Stimulated activated naive CD4-positive, alpha-beta T cell (primary cell): Measurements from ENCODE around the gene KCNF1.

Source experiments
- DNase-seq, 6 experiments: peaks; one replicate each; lab custom pipeline; 2025; lab: John Stamatoyannopoulos, UW

KCNF1 gene

DNA sequence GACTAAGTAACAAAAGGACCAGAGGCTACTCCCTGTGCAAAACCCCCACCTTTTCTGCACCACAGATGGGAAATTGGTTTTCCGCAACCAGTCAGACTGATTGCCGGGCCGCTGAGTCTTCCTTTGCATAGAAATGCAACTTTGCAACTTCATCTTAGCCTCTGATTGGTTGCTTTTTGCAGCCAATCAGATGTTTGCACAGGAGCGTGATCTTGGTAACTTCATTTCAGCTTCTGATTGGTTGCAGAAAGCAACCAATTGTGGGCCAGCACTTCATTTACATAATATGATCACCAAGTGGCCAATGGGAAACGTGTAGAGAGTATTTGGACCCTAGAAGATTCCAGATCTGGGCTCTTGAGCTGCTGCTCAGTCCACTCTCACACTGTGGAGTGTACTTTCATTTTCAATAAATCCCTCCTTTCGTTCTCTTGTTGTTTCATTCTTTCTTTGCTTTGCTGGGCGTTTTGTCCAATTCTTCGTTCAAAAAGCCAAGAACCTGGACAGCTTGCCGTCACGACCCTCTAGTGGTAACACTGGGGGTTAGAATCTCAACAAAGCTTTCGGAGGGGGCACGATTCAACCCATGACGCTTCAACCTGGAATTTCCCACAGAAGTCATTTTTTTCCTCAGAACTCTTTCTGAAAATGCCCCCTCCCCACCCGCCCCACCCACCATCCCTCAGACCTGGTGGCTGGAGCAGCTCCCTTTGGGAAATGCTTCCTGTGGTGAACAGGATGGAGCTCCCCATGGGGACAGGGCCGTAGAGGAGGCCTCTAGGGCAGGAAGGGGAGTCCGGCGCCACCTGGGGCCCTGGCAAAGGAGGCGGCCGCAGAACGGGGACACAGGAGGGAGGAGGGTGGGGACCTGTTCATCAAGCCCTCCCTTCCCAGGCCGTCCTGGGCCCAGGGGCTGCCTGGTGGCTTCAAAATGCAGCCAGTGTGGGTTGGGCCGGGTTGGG lies 31.8 kb upstream of the KCNF1 start:
- no peak for DNase-seq

- peak in 1 of 6 experiments; percentile 37 for DNase-seq
These were observed 31.0 kb upstream of the KCNF1 start for GRCh38 chr2:10880586-10881321.

GRCh38 chr2:10882568-10882967 lies 29.2 kb upstream of the KCNF1 start:
- no peak for DNase-seq

GRCh38 chr2:10883066-10883465 lies 28.7 kb upstream of the KCNF1 start:
- DNase-seq, result no peak

DNA sequence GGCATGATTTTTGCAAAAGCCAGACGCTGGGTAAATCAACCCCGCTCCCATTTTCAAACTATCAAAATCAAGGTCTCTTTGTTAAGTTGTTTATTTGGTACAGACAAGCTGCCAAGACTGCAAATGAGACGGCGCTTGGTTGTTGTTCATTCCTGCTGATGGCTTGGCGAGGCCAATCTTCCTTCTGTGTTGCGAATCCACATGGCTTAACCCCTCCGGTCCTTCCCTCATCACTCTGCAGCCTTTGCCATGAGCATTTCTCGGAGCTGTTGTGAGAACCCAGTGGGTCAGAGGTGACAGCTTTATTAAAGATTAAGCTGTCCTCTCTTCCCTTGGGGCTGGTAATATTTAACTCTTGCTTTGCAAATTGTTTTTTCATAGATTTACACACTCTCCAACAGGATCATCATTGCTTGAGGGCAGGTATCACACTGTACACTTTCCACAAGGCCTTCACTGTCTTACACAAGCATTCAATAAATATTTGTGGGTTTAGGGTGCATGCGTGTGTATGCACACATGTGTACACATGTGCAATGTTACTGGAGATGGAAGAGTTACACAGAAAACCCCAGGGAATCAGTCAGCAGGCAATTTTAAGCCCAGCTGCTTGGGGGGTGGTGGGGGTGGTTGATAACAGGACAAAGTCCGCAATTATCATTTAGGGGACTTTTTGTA lies 27.8 kb upstream of the KCNF1 start:
- DNase-seq, result no peak

- DNase-seq, result no peak
These were observed 27.2 kb upstream of the KCNF1 start for GRCh38 chr2:10884574-10884975.

GRCh38 chr2:10885094-10885860 lies 26.5 kb upstream of the KCNF1 start:
- no peak for DNase-seq

- DNase-seq, result no peak
These were observed 24.3 kb upstream of the KCNF1 start for GRCh38 chr2:10887476-10887875.

DNA sequence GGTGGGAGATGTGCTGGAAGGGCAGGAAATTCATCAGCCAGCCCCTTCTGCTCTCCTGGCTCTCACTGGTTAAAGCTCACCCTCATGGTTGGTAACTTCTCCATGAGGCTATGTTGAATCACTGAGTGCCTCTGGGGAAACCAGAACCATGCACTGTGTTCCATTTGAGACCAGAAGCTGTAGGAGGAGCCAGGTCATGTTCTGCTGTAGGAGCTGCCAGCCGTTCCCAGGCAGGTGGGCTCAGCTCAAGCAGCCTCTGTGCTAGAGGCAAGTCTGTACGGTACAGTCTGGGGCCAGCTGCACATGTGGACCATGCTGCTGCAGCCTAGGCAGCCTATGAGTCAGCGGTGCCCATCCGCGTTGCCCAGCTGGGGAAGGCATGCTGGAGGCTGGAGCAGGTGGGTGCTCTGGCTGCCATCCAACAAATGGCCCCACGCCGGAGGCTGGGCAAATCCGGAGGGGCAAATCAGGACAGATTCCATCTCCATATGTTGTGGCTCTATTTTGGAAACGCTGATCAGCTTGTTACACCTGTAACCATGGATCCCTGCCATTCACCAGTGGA lies 22.0 kb upstream of the KCNF1 start:
- DNase-seq, result no peak

DNA sequence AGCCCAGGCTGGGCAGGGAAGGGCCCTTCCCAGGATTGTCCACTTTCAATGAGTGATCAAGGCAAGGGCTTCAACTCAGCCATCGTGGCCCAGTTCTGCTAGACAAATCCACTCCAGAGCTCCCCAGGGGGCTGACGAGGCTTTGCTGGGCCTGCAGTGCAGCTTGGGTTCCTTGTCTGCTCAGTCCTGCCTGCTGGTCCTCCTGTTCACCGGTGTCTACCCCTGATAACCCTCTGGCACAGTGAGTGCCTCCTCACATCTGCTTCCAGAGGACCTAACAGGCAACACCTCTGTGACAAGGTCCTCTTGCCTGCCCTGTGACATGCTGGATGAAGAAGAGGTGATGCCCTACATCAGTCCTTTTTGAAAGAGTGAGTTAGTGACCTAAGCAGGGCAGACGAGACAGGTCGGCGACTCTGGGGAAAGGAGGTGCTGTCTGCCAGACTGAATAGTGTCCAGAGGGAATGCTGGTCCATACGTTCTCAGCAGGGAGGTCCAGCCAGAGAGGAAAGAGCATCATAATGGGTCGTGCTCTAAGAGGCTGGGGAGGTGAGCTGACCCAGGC lies 20.9 kb upstream of the KCNF1 start:
- DNase-seq, result no peak

DNA sequence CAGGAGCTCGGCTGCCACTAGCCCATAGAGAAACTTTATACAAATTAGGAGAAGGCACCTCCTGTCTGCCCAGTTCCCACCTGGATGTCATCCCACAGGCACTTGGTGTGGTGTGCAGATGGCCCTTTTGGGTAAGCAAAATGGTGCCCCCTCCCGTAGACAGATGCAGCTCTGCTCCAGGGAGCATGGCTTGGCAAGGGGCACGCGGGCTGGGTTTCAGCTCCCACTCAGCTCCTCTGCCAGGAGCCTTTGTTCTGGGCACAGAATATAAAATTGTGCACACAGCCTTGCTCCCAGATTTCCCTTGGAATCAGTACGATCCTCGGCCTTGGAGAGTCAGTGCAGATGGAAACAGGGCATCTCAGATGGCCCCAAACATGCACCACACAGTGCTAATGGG lies 20.3 kb upstream of the KCNF1 start:
- DNase-seq, result no peak

- no peak for DNase-seq
These were observed 19.9 kb upstream of the KCNF1 start for GRCh38 chr2:10891848-10892247.

DNA sequence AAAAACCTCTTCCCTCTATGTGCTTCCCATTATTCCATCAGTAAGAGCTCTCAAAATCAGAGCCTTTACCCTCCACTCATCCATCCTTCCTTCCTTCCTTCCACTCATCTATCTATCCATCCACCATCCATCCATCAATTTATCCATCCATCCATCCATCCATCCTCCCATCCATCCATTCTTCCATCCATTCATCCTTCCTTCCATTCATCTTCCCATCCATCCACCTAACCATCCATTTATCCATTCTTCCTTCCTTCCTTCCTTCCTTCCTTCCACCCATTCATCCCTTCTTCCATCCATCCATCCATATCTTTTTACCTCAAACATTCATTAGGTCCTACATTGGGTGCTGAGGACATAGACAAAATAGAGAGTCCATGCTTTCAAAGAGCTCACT lies 19.4 kb upstream of the KCNF1 start:
- DNase-seq, result no peak

DNA sequence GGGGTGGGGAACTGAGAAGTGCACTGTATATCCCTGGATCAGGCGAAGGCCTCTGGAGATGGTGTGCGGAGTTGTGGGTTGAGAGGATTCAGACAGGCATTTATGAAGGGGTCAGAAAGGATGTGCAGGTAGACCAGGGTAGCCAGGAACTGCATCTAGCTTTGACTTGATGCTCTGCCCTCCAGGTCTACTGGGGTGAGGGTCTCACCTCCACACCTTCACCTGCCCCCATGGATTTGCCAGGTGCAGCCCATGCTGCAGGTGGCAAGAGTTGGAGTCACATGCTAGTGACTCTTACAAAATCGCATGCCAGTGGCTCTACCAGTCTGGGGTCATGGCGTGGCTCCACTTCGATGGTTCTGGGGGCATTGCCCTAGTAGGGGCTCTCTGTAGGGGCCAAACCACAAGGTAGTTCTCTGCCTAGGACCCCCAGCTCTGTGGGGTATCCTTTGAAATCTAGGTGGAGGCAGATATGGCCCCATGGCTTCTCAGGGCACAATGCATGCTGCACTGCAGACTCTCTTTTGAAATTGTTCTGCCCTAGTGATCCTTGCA lies 18.9 kb upstream of the KCNF1 start:
- DNase-seq, result no peak

DNA sequence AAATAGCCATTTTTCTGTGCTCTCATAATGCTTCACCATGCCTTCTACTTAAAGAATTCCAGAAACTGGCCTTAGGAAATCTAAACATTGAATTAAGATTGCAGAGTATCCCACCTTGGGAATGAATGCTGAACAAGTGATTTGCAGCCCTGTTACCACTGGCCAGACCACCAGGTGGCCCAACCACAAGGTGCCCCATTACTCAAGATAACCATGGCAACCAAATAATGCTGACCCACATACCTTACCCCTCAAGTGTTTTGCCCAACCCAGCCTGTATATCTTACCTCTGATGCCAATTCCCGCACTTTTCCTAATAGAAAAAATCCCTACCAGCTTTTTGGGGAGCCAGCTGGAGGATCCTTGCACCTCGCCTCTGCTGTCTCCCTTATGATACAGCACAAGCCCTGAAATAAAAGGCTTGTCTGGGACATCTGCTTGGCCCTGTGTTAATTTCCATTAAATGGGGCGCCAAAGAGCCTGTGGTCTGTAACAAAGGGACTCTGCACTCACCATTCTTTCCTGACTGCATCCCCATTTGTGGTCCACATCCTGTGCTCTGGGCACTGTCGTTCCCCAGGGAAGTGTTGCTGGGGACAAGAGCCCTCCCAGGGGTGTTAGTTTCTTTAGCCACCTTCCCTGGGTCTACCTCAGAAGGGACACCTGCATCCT lies 17.3 kb upstream of the KCNF1 start:
- DNase-seq, result no peak

GRCh38 chr2:10895231-10895630 lies 16.5 kb upstream of the KCNF1 start:
- no peak for DNase-seq

GRCh38 chr2:10897956-10898355 lies 13.8 kb upstream of the KCNF1 start:
- no peak for DNase-seq

GRCh38 chr2:10900216-10901109 lies 11.3 kb upstream of the KCNF1 start:
- DNase-seq, result peak in 1 of 6 experiments; percentile 12
